Breast epithelium (tissue), 4 donors: ENCODE data around the gene FGFR1OP2. TPM values are rescaled to one million over a fixed set of nuclear protein-coding genes. Genes with fewer than 3 reads are reported as not detected.

ENCODE experiments used
- DNase-seq, 2 donors: peaks; one replicate each; pipeline ENCODE4 v3.0.0-alpha.2; 2019; ENCODE audit warnings: low spot score in 2 of 2
- H3K27ac ChIP-seq, 2 donors: fragments of 200-600 bp; sonication (generic) in 1 of 2; one replicate each; pipeline ENCODE4 v1.5.1; 2016 to 2019; ENCODE audit warnings: mild to moderate bottlenecking in 1 of 2
- H3K27me3 ChIP-seq, 2 donors: fragments of 200-600 bp; sonication (generic) in 1 of 2; one replicate each; pipeline versions ENCODE4 v1.5.1 to v1.6.0; 2017 to 2019; ENCODE audit warnings: control low read depth in 1 of 2, mild to moderate bottlenecking in 1 of 2
- H3K36me3 ChIP-seq: fragments of 200-600 bp; one replicate; pipeline ENCODE4 v1.5.1; 2019
- H3K4me1 ChIP-seq, 2 donors: fragments of 200-600 bp; sonication (generic); one replicate each; pipeline ENCODE4 v1.5.1; 2016 to 2019; ENCODE audit warnings: control low read depth in 1 of 2
- H3K4me3 ChIP-seq, 3 donors: fragments of 200-600 bp; sonication (generic); 1 replicate in 2 of 3; 2 replicates in 1 of 3; pipeline ENCODE4 v1.5.1; 2016 to 2019; ENCODE audit warnings: mild to moderate bottlenecking in 3 of 3, moderate library complexity in 2 of 3
- H3K9me3 ChIP-seq, 2 donors: fragments of 200-600 bp; sonication (generic) in 1 of 2; one replicate each; pipeline ENCODE4 v1.5.1; 2016 to 2019; ENCODE audit warnings: control low read depth in 1 of 2
- POLR2A ChIP-seq: fragments of 450-650 bp; IDR thresholded peaks from one replicate; pipeline ENCODE4 v1.6.1; 2016; ENCODE audit warnings: antibody characterized with exemption, mild to moderate bottlenecking, moderate library complexity
- POLR2AphosphoS5 ChIP-seq, 3 donors: sonication (generic); formaldehyde crosslinking; IDR thresholded peaks; one replicate each; pipeline ENCODE4 v1.6.1; 2017; ENCODE audit warnings: antibody characterized with exemption in 3 of 3
- intact Hi-C: fragments of 100-400 bp; cut with DNase I; formaldehyde crosslinking; loops from one replicate; pipeline ENCODE4 v1.15.1; 2023; ENCODE audit warnings: low total_unique reads
- total RNA-seq, 3 donors: library from RNA; depleted of rRNA; stranded (reverse); fragments of >200 nt; gene quantifications; one replicate each; pipeline ENCODE4 v1.1.0, GENCODE V29; 2016
- TF ChIP-seq, protein P1 (sequence below), 3 donors: fragments of 450-650 bp; IDR thresholded peaks; one replicate each; pipeline ENCODE4 v1.5.1; 2016 to 2017; ENCODE audit warnings: antibody characterized with exemption in 3 of 3, mild to moderate bottlenecking in 3 of 3, moderate library complexity in 3 of 3

Gene FGFR1OP2
- total RNA-seq, 3 donors from 2014 or later = 87.8 to 111 (median 92.5) TPM

DNA sequence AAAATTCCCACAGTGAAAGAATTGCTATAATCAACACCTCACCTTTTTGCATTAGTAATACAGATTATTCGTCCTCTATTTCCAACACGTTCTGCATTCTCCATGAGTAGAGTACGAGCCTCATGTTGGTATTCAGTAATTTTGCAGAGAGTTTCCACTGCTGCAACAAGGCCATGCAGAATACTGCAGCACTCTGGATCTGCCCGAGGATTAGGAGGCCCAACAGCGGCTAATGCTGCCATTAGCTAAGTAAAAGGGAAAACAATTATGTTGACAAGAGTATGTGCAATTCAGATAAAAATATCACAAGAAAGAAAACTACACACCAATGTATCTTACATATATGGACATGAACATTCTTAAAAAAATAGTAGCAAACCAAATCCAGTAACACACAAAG lies 9.6 kb upstream of the FGFR1OP2 start:
- Histone ChIP-seq H3K9me3 (no peaks in the 10 kb centered on the region), H3K27me3 (no peaks in the 10 kb centered on the region), H3K4me1 (no peaks in the 10 kb centered on the region), H3K27ac (no peak overlapping the region), H3K4me3 (no peak overlapping the region), H3K36me3 (peaks cover 6% of the 10 kb centered on the region)
- intact Hi-C loops = no loop called here
- DNase-seq = no peak
- TF ChIP-seq POLR2A (no peak), POLR2AphosphoS5 (IDR thresholded peaks at IDR 0.05) (no peak)
- TF ChIP-seq, protein P1, sequence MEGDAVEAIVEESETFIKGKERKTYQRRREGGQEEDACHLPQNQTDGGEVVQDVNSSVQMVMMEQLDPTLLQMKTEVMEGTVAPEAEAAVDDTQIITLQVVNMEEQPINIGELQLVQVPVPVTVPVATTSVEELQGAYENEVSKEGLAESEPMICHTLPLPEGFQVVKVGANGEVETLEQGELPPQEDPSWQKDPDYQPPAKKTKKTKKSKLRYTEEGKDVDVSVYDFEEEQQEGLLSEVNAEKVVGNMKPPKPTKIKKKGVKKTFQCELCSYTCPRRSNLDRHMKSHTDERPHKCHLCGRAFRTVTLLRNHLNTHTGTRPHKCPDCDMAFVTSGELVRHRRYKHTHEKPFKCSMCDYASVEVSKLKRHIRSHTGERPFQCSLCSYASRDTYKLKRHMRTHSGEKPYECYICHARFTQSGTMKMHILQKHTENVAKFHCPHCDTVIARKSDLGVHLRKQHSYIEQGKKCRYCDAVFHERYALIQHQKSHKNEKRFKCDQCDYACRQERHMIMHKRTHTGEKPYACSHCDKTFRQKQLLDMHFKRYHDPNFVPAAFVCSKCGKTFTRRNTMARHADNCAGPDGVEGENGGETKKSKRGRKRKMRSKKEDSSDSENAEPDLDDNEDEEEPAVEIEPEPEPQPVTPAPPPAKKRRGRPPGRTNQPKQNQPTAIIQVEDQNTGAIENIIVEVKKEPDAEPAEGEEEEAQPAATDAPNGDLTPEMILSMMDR (IDR thresholded peaks at IDR 0.05) = no peak

DNA sequence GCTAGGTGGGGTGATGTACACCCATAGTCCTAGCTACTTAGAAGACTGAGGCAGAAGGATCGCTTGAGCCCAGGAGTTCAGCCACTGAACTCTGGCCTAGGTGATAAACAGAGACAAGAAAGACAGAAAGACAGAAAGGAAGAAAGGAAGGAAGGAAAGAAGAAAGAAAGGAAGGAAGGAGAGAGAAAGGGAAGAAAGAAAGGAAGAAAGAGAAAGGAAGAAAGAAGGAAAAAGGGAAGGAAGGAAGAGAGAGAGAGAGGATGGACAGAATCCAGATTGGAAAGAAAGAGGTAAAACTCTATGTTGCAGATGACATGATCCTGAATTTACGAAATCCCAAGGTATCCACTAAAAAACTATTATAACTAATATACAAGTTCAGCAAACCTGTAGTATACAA lies 8.7 kb upstream of the FGFR1OP2 start:
- H3K9me3 ChIP-seq = no peaks in the 10 kb centered on the region
- TF ChIP-seq POLR2AphosphoS5 (IDR thresholded peaks at IDR 0.05) = no peak
- TF ChIP-seq, protein P1 (IDR thresholded peaks at IDR 0.05) = no peak
- no peak for TF ChIP-seq POLR2A
- intact Hi-C loops = no loop called here
- H3K27me3 ChIP-seq = no peaks in the 10 kb centered on the region
- H3K27ac ChIP-seq = no peak overlapping the region
- H3K36me3 ChIP-seq = peaks cover 6% of the 10 kb centered on the region
- H3K4me1 ChIP-seq = no peaks in the 10 kb centered on the region
- H3K4me3 ChIP-seq = no peak overlapping the region
- no peak for DNase-seq

DNA sequence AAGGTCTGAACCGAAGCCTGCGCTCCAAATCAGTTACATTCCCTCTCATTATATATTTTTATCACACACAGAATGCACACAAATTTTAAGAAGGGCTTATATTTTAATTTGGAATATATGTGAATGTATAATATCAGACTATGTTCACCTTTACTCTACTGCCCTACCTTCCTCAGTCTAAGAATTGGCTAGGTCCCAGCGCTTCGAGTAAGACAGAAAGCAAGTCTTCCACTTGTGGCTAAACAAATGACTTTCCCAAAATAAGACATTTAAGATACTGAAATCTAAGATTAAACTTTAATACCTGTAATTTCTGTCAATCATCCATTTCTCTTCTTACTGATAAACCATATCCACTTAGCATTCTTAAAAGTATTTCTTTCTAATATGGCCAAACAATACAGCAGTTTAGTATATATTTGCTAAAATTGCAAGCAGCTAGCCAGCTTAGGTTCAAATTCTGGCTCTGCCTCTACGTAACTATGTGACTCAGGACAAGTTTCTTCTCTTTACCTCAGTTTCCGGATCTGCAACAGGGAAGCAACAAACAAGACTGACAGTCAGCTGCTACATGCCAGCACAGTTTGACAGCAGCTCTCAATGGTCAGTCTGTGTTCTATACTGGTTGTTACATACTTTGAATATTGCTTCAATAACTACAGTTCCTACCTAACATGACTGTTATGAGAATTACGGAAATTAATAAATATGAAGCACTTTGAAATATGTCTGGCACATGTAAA lies 2.5 kb upstream of the FGFR1OP2 start:
- H3K4me1 ChIP-seq = peaks cover 0 to 10% of the 10 kb centered on the region in 2 donors

DNA sequence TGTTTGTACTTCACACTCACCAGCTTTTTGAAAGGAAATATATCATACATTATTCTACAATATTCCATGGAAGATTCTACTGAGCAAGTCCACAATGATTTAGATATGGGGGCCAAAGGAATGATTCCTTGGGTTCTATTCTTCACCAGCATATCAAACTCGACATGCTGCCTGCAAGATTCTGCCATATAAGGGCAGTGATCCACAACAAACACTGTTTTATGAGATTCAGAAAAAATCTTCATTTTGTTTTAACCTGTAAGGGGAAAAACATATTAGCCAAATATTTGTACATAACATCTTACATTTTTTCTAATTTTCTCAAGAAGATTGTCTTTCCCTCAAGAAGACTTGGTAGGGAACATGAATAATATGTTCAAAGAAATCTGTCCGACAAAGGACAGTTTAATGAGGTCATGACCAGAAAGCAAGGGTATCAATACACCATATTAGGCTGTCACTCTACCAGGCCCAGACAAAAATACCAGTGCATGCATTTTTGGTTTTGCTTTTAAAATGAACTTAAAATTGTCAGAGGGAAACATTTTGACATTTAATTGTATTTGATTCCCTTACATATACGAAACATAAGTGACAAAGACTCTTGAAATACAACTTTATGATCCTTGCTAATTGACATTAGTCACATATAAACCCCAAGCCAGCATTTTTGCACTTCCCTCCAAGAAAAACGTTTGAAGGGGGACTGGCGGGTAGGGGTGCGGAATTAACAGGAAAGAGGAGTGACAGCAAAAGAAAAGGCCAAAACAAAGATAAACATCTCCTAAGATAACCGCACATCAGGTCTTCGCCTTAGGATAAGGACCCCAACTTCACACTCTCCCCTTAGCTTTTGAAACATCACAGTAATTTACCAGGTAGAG lies 1.5 kb upstream of the FGFR1OP2 start:
- no peak for DNase-seq
- H3K4me1 ChIP-seq = peaks cover 0 to 10% of the 10 kb centered on the region in 2 donors
- H3K27me3 ChIP-seq = no peaks in the 10 kb centered on the region
- no peaks in the 10 kb centered on the region for H3K36me3 ChIP-seq
- no peaks in the 10 kb centered on the region for H3K9me3 ChIP-seq
- H3K4me3 ChIP-seq = peak overlapping the region; percentile 85 to 97 (median 95)
- intact Hi-C loops = no loop called here
- H3K27ac ChIP-seq = peak overlapping the region; percentile 95
- TF ChIP-seq POLR2AphosphoS5 (IDR thresholded peaks at IDR 0.05) = no peak
- TF ChIP-seq POLR2A = no peak
- TF ChIP-seq, protein P1 (IDR thresholded peaks at IDR 0.05) = no peak

More for the DNA sequence above, 2.5 kb upstream of the FGFR1OP2 start:
- TF ChIP-seq POLR2A = no peak
- TF ChIP-seq POLR2AphosphoS5 (IDR thresholded peaks at IDR 0.05) = no peak
- TF ChIP-seq, protein P1 (IDR thresholded peaks at IDR 0.05) = no peak
- no peaks in the 10 kb centered on the region for H3K36me3 ChIP-seq
- no peaks in the 10 kb centered on the region for H3K27me3 ChIP-seq
- DNase-seq = no peak
- H3K4me3 ChIP-seq = peak overlapping the region in 1 of 3 donors; percentile 85
- H3K27ac ChIP-seq = peak overlapping the region; percentile 5 to 22
- intact Hi-C loops = no loop called here
- H3K9me3 ChIP-seq = no peaks in the 10 kb centered on the region

DNA sequence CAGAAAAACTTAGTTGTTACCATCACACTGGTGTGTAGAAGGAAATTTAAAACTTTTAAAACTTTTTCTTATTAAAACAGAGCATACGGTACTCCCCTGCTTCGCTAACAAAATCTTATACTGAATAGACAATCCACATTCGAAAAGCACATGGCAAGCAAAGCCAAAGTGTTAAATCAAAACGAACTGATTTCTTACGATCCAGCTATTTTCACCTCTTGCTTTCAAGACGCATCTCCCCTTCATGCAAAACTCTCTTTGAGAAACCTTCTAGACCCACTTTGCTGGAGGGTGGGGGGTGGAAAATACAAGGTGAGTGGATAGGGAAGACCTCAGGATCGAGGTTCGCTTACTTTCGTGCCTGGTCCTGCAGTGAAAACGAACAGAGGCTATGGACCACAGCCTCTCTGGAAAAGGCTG lies 817 bp upstream of the FGFR1OP2 start:
- Histone ChIP-seq H3K4me3 (peak overlapping the region; percentile 85 to 97 (median 95)), H3K4me1 (peaks cover 0 to 10% of the 10 kb centered on the region in 2 donors), H3K36me3 (no peaks in the 10 kb centered on the region), H3K27me3 (no peaks in the 10 kb centered on the region), H3K27ac (peak overlapping the region; percentile 95), H3K9me3 (no peaks in the 10 kb centered on the region)
- no peak for TF ChIP-seq POLR2AphosphoS5 (IDR thresholded peaks at IDR 0.05)
- TF ChIP-seq POLR2A = no peak
- TF ChIP-seq, protein P1 (IDR thresholded peaks at IDR 0.05) = no peak
- intact Hi-C loops = no loop called here
- no peak for DNase-seq
